Spleen (tissue), 11 donors: ENCODE results near the gene TECPR1. TPM values are rescaled to one million over a fixed set of nuclear protein-coding genes. Genes with fewer than 3 reads are reported as not detected.

Experiments used
- DNase-seq: peaks from one replicate; pipeline ENCODE4 v3.0.0-alpha.2; 2020
- H3K27ac ChIP-seq, 8 donors: fragments of 200-600 bp; sonication (generic) in 7 of 8; 1 replicate in 4 of 8; 2 replicates in 4 of 8; pipeline versions ENCODE4 v1.5.0 to v1.8.0; 2016 to 2021; ENCODE audit warnings: inconsistent platforms in 4 of 8, mild to moderate bottlenecking in 4 of 8, moderate library complexity in 1 of 8
- H3K27me3 ChIP-seq, 7 donors: fragments of 200-600 bp; sonication (generic) in 6 of 7; replicated peaks in 1 of 7; 1 replicate in 4 of 7; 2 replicates in 3 of 7; pipeline versions ENCODE4 v1.5.0 to v1.8.0; 2016 to 2021; ENCODE audit warnings: inconsistent platforms in 3 of 7, mild to moderate bottlenecking in 1 of 7
- H3K36me3 ChIP-seq, 6 donors: fragments of 200-600 bp; sonication (generic) in 5 of 6; 1 replicate in 4 of 6; 2 replicates in 2 of 6; pipeline versions ENCODE4 v1.5.0 to v1.8.0; 2016 to 2021; ENCODE audit warnings: inconsistent platforms in 2 of 6
- H3K4me1 ChIP-seq, 6 donors: fragments of 200-600 bp; sonication (generic) in 5 of 6; 1 replicate in 3 of 6; 2 replicates in 3 of 6; pipeline versions ENCODE4 v1.5.0 to v1.8.0; 2016 to 2021; ENCODE audit warnings: inconsistent platforms in 3 of 6
- H3K4me3 ChIP-seq, 8 donors: fragments of 200-600 bp; sonication (generic) in 7 of 8; 1 replicate in 4 of 8; 2 replicates in 4 of 8; pipeline versions ENCODE4 v1.5.0 to v1.8.0; 2016 to 2021; ENCODE audit warnings: inconsistent platforms in 4 of 8, mild to moderate bottlenecking in 4 of 8, moderate library complexity in 2 of 8
- H3K9me3 ChIP-seq, 8 donors: fragments of 200-600 bp; sonication (generic) in 7 of 8; 1 replicate in 4 of 8; 2 replicates in 4 of 8; pipeline versions ENCODE4 v1.5.0 to v1.8.0; 2016 to 2021; ENCODE audit warnings: inconsistent platforms in 4 of 8
- CTCF ChIP-seq, 11 experiments: fragments of 200-600 bp in 7 of 11; fragments of 450-650 bp in 4 of 11; sonication (generic) in 4 of 11; IDR thresholded peaks in 8 of 11; conservative IDR thresholded peaks in 3 of 11; 1 replicate in 7 of 11; 2 replicates in 4 of 11; pipeline versions ENCODE4 v1.4.0 to v1.8.0; 2016 to 2021; ENCODE audit warnings: antibody characterized with exemption in 11 of 11, inconsistent platforms in 4 of 11, mild to moderate bottlenecking in 1 of 11
- POLR2A ChIP-seq, 3 donors: fragments of 450-650 bp; IDR thresholded peaks; one replicate each; pipeline ENCODE4 v1.5.1; 2017; ENCODE audit warnings: antibody characterized with exemption in 3 of 3, mild to moderate bottlenecking in 1 of 3
- POLR2AphosphoS5 ChIP-seq, 3 donors: sonication (generic); formaldehyde crosslinking; IDR thresholded peaks; one replicate each; pipeline ENCODE4 v1.5.1; 2017; ENCODE audit warnings: antibody characterized with exemption in 3 of 3
- WGBS, 5 donors: extraction: QIAGEN DNeasy Blood & Tissue Kit in 3 of 5; methylation state at CpG; one replicate each; pipeline versions ENCODE4 v1.1.5 to v1.1.7; 2013 to 2018; 5-methylcytosine and 5-hydroxymethylcytosine counted together
- intact Hi-C: fragments of 100-400 bp; cut with DNase I; formaldehyde crosslinking; loops from one replicate; pipeline ENCODE4 v1.15.0; 2023; ENCODE audit warnings: low total_unique reads
- polyA plus RNA-seq, 3 donors: library from polyadenylated mRNA; stranded (reverse); fragments of 200-250 nt; gene quantifications; one replicate each; pipeline ENCODE4 v1.2.1, GENCODE V29; 2013
- total RNA-seq, 7 donors: library from RNA; depleted of rRNA in 3 of 7; stranded (reverse); fragments of >200 nt in 3 of 7; fragmentation: NEBNext Ultra II Directional in 4 of 7; extraction: Animal tissue kit (Norgen Biotek cat#: 25700) in 4 of 7; gene quantifications; one replicate each; pipeline versions ENCODE4 v1.1.0 to v1.2.1, GENCODE V29; 2016 to 2021
- donor health status: healthy with polysubstance abuse.
- donor health status: DM: no; HTN: no; CAD: no; lungs with moderate emphysema.
- donor health status: DM: no; HTN: no; CAD: no.
- donor health status: Bipolar disorder and iron deficiency.
- donor health status: healthy.
- donor health status: DM: no; HTN: no; CAD: no.
- donor health status: DM: yes; HTN: yes; CAD: no.

The TECPR1 gene
- total and polyA plus RNA-seq, 10 donors, result 8.4 to 86.4 (median 40.1) TPM

GRCh38 chr7:98278936-98279335 lies 26.9 kb upstream of the TECPR1 start:
- 77 to 89% (median 86%) methylated on average over 4 of the region's 4 CpGs for WGBS, 5 donors
- no peak overlapping the region for H3K27ac ChIP-seq
- DNase-seq, result no peak
- TF ChIP-seq POLR2AphosphoS5 (IDR thresholded peaks at IDR 0.05), result no peak
- TF ChIP-seq CTCF (IDR thresholded peaks at IDR 0.05 in 8 of 11, conservative IDR thresholded peaks at IDR 0.05 in 3 of 11), result no peak
- TF ChIP-seq POLR2A (IDR thresholded peaks at IDR 0.05), result no peak
- no peak overlapping the region for H3K4me3 ChIP-seq
- H3K36me3 ChIP-seq, result peaks cover 0 to 11% (median 0%) of the 10 kb centered on the region in 6 donors
- intact Hi-C loops, result no loop called here
- no peaks in the 10 kb centered on the region for H3K9me3 ChIP-seq
- H3K4me1 ChIP-seq, result peaks cover 14 to 54% (median 26%) of the 10 kb centered on the region in 6 donors
- H3K27me3 ChIP-seq, result no peaks in the 10 kb centered on the region

- Histone ChIP-seq H3K36me3 (peaks cover 0 to 6% (median 0%) of the 10 kb centered on the region in 6 donors), H3K4me3 (no peak overlapping the region), H3K4me1 (peaks cover 9 to 53% (median 20%) of the 10 kb centered on the region in 6 donors), H3K27ac (no peak overlapping the region), H3K9me3 (no peaks in the 10 kb centered on the region), H3K27me3 (no peaks in the 10 kb centered on the region)
- intact Hi-C loops, result no loop called here
- TF ChIP-seq POLR2A (IDR thresholded peaks at IDR 0.05), result no peak
- TF ChIP-seq CTCF (IDR thresholded peaks at IDR 0.05 in 8 of 11, conservative IDR thresholded peaks at IDR 0.05 in 3 of 11), result no peak
- TF ChIP-seq POLR2AphosphoS5 (IDR thresholded peaks at IDR 0.05), result no peak
- no peak for DNase-seq
- WGBS, 5 donors, result 93 to 98% (median 96%) methylated on average over 4 to 5 of the region's 5 CpGs
These were observed 26.4 kb upstream of the TECPR1 start for GRCh38 chr7:98278408-98278807.

- H3K4me1 ChIP-seq, result peaks cover 0 to 38% (median 7%) of the 10 kb centered on the region in 6 donors
- peak overlapping the region in 1 of 8 donors; percentile 24 for H3K4me3 ChIP-seq
- H3K27ac ChIP-seq, result peak overlapping the region in 6 of 8 donors; percentile 46 to 76 (median 72)
- intact Hi-C loops, result no loop called here
- no peak for DNase-seq
- TF ChIP-seq POLR2AphosphoS5 (IDR thresholded peaks at IDR 0.05) (peak in 1 of 3 donors; percentile 21), POLR2A (IDR thresholded peaks at IDR 0.05) (no peak), CTCF (IDR thresholded peaks at IDR 0.05 in 8 of 11, conservative IDR thresholded peaks at IDR 0.05 in 3 of 11) (no peak)
- H3K36me3 ChIP-seq, result no peaks in the 10 kb centered on the region
- H3K9me3 ChIP-seq, result no peaks in the 10 kb centered on the region
- H3K27me3 ChIP-seq, result no peaks in the 10 kb centered on the region
- 54 to 80% (median 65%) methylated on average over 5 of the region's 5 CpGs for WGBS, 5 donors
These were observed 24.3 kb upstream of the TECPR1 start for GRCh38 chr7:98276241-98276761.

GRCh38 chr7:98267303-98267702 lies 15.3 kb upstream of the TECPR1 start:
- no peak for DNase-seq
- Histone ChIP-seq H3K4me3 (no peak overlapping the region), H3K27ac (no peak overlapping the region), H3K36me3 (peaks cover 0 to 32% (median under 1%) of the 10 kb centered on the region in 6 donors), H3K9me3 (no peaks in the 10 kb centered on the region), H3K27me3 (no peaks in the 10 kb centered on the region), H3K4me1 (no peaks in the 10 kb centered on the region)
- intact Hi-C loops, result no loop called here
- TF ChIP-seq POLR2A (IDR thresholded peaks at IDR 0.05) (no peak), POLR2AphosphoS5 (IDR thresholded peaks at IDR 0.05) (no peak), CTCF (IDR thresholded peaks at IDR 0.05 in 8 of 11, conservative IDR thresholded peaks at IDR 0.05 in 3 of 11) (no peak)
- WGBS, 5 donors, result 83 to 97% (median 93%) methylated on average over 3 of the region's 3 CpGs
